ENCODE results near the gene TRIM67. TPM values are rescaled to one million over a fixed set of nuclear protein-coding genes. Genes with fewer than 3 reads are reported as not detected.

The TRIM67 gene
- total and polyA plus RNA-seq, 9 donors: 0.02 to 0.92 (median 0.05) TPM; not detected in 6

DNA sequence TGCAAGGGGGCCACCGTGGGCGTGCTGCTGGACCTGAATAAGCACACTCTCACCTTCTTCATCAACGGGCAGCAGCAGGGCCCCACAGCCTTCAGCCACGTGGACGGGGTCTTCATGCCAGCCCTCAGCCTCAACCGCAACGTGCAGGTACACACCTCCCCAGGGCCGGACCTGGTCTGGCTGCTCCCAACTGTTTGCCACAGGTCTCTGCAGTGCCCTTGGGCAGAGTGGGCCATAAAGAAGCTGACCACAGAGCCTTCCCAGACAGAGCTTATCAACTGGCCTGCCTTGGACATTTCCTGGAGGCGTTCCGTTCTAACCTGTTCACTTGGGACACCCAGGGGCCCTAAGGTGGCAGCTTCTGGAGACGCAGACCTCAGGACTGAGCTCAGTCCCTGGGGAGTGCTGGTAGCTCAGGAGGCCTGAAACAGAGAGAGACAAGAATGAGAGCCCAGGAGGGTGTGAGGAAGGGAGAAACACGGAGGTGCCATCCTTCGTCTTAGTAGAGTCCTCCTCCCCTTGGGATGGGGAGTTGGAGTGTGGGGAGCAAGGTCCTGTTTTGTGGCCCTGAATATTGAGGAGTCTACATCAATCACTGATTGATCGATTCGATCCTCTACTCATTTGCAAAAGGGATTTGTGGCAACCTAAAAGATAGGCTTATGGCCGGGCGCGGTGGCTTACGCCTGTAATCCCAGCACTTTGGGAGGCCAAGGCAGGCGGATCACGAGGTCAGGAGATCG, 52.1 kb downstream of the TRIM67 start:
- Histone ChIP-seq H3K36me3 (no peaks in the 10 kb centered on the region), H3K27me3 (no peaks in the 10 kb centered on the region), H3K27ac (no peak overlapping the region), H3K4me1 (ENCODE audit: insufficient read depth) (no peaks in the 10 kb centered on the region), H3K4me3 (no peak overlapping the region), H3K9me3 (no peaks in the 10 kb centered on the region)
- intact Hi-C loops (cut with DNase I): loop anchor here in 2 of 4 donors (2.0 to 10.0 kb wide), 4 partner anchors 299 to 572 kb away; partner anchors contain the start of gene COG2 (in 1 of the 2)
- WGBS, 3 donors: 89 to 92% (median 92%) methylated on average over 22 of the region's 22 CpGs
- no peak for DNase-seq
- TF ChIP-seq, protein P1, sequence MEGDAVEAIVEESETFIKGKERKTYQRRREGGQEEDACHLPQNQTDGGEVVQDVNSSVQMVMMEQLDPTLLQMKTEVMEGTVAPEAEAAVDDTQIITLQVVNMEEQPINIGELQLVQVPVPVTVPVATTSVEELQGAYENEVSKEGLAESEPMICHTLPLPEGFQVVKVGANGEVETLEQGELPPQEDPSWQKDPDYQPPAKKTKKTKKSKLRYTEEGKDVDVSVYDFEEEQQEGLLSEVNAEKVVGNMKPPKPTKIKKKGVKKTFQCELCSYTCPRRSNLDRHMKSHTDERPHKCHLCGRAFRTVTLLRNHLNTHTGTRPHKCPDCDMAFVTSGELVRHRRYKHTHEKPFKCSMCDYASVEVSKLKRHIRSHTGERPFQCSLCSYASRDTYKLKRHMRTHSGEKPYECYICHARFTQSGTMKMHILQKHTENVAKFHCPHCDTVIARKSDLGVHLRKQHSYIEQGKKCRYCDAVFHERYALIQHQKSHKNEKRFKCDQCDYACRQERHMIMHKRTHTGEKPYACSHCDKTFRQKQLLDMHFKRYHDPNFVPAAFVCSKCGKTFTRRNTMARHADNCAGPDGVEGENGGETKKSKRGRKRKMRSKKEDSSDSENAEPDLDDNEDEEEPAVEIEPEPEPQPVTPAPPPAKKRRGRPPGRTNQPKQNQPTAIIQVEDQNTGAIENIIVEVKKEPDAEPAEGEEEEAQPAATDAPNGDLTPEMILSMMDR (IDR thresholded peaks at IDR 0.05): no peak
- TF ChIP-seq EP300 (IDR thresholded peaks at IDR 0.05) (no peak), POLR2A (IDR thresholded peaks at IDR 0.05) (no peak)

DNA sequence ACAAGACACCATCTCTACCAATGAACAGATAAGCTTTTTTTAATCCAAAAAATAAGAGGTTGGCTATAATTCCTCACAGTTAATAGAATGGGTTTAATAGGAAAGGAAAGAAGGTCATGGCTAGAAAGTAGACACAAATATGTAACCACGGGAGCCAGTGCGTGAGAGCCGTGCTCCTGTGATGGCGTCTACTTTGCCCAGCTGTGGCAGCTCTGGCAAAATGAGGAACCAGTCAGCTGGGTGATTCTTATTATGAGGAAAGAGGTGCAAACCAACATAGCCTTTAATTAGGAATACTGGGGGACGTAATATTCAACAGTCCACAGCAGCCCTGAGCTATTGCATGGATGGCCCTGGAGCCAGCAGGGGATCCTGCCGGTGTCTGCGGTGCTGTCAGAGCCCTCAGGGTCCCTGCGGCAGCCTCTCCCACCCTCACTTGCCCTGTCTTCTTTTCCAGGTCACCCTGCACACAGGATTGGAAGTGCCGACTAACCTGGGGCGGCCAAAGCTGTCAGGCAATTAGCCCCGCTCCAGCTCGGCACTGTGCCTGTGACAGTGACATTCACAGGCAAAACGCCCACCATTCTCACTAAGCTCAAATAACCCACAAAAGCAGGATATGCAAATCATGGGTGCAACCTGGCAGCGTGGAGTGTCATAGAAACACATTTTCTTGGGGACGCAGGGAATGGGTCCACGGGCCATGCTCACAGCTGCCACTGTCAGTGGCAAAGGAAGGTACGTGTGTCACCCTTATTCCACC, 53.2 kb downstream of the TRIM67 start:
- Histone ChIP-seq H3K9me3 (no peaks in the 10 kb centered on the region), H3K27ac (no peak overlapping the region), H3K4me1 (ENCODE audit: insufficient read depth) (no peaks in the 10 kb centered on the region), H3K4me3 (no peak overlapping the region), H3K36me3 (no peaks in the 10 kb centered on the region), H3K27me3 (no peaks in the 10 kb centered on the region)
- DNase-seq: no peak
- intact Hi-C loops (cut with DNase I): loop anchor here in 2 of 4 donors (5.0 to 10.0 kb wide), 3 partner anchors 300 to 573 kb away; partner anchors contain the start of gene COG2 (in 1 of the 2)
- TF ChIP-seq POLR2A (IDR thresholded peaks at IDR 0.05) (no peak), EP300 (IDR thresholded peaks at IDR 0.05) (no peak)
- TF ChIP-seq, protein P1 (IDR thresholded peaks at IDR 0.05): no peak
- 80 to 85% (median 82%) methylated on average over 17 of the region's 17 CpGs for WGBS, 3 donors

DNA sequence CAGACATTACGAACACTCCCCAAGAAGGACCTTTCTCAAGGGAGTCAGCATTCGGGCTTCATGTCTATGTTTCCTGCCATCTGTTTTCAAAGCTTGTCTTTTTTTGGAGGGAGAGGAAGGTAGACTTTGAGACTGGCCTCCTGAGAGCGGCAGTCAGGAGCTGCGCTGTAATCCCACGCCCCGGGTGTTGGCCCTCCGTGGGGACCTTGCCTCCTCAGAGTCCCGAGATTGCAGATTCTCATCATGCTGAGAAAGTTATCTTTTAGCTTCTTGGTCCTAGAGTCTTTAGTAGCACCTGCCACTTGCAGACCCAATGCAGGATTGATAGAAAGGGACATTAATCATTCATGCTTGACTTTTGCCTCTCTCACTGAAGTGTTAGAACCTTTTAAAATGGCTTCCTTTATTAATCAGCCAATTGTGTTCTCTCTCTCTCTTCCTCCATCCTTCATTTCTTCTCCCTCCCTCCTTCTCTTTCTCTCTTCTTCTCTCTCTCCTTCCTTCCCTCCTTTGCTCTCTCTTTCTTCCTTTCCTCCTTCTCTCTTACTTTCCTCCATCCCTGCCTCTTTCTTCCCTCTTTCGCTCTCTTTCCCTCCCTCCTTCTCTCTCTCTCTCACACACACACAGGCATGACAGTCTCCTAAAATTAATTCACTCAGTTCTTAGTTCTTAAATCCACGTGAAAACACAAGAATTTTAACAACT, 54.0 kb downstream of the TRIM67 start:
- H3K27me3 ChIP-seq: no peaks in the 10 kb centered on the region
- TF ChIP-seq, protein P1 (IDR thresholded peaks at IDR 0.05): no peak
- TF ChIP-seq EP300 (IDR thresholded peaks at IDR 0.05): no peak
- no peak for TF ChIP-seq POLR2A (IDR thresholded peaks at IDR 0.05)
- H3K27ac ChIP-seq: no peak overlapping the region
- intact Hi-C loops (cut with DNase I): loop anchor here in 1 of 4 donors (10.0 kb wide), 1 partner anchor 301 kb away; no protein-coding TSS in a partner anchor
- H3K4me1 ChIP-seq (ENCODE audit: insufficient read depth): no peaks in the 10 kb centered on the region
- no peaks in the 10 kb centered on the region for H3K36me3 ChIP-seq
- no peak overlapping the region for H3K4me3 ChIP-seq
- no peak for DNase-seq
- H3K9me3 ChIP-seq: no peaks in the 10 kb centered on the region
- WGBS, 3 donors: 76 to 82% (median 78%) methylated on average over 10 of the region's 10 CpGs

DNA sequence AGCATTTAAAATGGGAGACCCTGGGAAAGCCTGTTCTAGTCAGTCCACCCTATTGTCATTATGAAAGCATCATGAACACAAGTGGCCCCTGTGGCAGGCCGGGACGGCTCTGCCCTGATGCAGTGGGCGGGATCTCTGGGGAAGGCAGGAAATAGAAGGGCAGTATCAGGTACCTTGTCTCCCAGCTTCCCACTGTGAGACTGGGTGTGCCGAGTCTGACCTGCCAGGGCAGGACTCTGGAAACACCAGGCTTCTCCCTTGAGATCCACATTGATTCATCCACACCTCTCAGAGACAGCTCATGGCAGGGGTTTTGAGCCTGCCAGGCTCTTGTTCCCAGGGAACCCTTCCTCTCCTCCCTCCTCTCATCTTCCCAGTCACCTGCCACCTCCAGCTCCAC, 54.6 kb downstream of the TRIM67 start:
- Histone ChIP-seq H3K4me3 (no peak overlapping the region), H3K27ac (no peak overlapping the region), H3K4me1 (ENCODE audit: insufficient read depth) (no peaks in the 10 kb centered on the region), H3K27me3 (no peaks in the 10 kb centered on the region), H3K9me3 (no peaks in the 10 kb centered on the region), H3K36me3 (no peaks in the 10 kb centered on the region)
- WGBS, 3 donors: 31 to 44% (median 39%) methylated on average over 4 of the region's 4 CpGs
- no peak for DNase-seq
- intact Hi-C loops (cut with DNase I): loop anchor here in 1 of 4 donors (10.0 kb wide), 1 partner anchor 302 kb away; no protein-coding TSS in a partner anchor
- TF ChIP-seq, protein P1 (IDR thresholded peaks at IDR 0.05): no peak
- TF ChIP-seq EP300 (IDR thresholded peaks at IDR 0.05) (no peak), POLR2A (IDR thresholded peaks at IDR 0.05) (no peak)
